NCI-H1092 treated with DMSO at 0.1 percent for 48 hours (cell line): ENCODE results near the gene ZDBF2.
"Not testable (repeated sequence)": the region's sequence is repeated elsewhere in the genome, so short reads cannot be mapped to it uniquely, and the experiment has no call there.

Experiments
- DNase-seq: peaks from one replicate; lab custom pipeline; 2025; lab: John Stamatoyannopoulos, UW

Gene ZDBF2

GRCh38 chr2:206259376-206260187 is 14.9 kb upstream of the ZDBF2 start:
- no peak for DNase-seq

DNA sequence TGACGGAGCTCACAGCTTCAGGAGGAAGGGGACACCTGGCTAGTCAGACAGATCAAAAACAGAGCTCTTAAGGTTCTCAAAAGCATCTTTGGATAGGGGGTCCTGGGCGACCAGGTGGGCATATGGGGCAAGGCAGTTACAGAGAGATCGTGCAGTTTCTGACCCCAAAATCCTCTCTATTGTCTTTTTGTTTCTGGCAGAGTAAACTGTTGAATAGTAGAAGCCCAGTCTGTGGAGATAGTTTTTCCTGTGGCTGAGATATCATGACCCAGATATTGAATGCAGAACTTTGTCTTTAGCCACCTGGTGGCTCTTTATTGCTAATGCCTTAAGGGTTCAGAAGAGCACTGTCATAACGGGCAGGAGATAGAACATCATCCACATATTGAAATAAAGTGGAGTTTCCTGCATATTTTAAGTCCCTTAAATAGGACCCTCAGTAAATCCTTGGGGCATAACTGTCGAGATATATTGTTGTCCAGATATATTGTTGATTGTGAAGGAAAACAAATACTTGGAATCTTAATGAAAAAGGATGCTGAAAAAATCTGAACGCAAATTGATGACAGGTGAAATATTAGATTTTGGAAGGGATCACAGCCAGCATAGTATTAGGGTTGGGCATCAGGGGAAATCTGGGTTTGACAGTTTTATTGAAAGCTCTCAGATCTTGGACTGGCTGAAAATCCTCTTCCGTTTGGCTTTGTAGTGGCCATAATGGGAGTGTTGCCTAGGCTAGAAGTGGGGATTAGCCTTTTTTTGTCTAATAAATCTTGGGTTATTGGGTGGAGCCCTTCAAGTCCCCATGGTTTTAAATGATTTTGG is 14.1 kb upstream of the ZDBF2 start:
- DNase-seq, result no peak

DNA sequence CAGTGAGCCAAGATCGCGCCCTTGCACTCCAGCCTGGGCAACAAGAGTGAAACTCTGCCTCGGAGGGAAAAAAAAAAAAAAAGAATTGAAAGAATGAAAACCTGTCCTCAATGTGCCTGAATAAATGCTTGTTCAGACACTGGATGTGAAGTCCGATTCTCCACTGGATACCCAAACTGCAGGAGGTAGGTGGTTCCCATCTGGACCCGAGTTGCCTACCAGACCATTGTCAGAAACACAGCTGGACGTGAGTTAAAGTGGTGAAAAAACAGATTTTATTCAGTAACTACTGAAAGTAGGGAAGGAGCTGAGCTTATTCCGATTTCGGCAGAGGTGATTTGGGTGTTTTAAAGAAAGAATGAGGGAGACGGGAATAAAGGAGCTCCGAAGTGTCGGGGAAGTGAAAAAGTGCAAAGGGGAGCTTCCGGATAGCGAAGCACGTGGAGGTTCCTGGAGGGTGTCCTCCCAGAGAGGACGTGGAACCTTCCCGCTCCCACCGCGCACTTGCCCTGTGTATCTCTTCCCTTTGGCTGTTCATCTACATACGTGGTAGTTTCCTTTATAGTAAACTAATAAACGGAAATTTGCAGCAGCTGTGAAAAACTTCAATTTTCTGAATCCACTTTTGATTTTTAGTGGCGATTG is 10.4 kb upstream of the ZDBF2 start:
- no peak for DNase-seq

GRCh38 chr2:206266130-206267125 is 8.0 kb upstream of the ZDBF2 start:
- DNase-seq, result no peak

DNA sequence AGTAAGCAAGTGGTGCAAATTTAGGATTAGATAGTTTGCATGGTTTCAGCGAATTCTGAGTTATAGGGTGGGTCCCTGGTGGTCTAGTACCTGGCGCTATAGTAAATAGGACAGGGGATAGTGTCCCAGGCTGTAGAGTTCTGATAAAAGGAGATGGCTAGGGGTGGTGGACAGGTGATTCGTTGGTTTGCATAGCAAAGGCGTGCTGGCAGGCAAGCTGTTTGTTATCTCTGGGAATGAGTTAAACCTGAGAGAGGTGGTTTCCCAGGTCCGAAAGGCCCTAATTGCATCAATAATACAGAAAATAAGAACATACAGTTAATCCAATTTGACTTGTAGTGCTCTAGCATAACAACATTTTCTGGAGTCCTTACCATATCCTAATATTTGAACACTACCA is 6.9 kb upstream of the ZDBF2 start:
- no peak for DNase-seq

GRCh38 chr2:206271065-206271464 is 3.4 kb upstream of the ZDBF2 start:
- no peak for DNase-seq

DNA sequence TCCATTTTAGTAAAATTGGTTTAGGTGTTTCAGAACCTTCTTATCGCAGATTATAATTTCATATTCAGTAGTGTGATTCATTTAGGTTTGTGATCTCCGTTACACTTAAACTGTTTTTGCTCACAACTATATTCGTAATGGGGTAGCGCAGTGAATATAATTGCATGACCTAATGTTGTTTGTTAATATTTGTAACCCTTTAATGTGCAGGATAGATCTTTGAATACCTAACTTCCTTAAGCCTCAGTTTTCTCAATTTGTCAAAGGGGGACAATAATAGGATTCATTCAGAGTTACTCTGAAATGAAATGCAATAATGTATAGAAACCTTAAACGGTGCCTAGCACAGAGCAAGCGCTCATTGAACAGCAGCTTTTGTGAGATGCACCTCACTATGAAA is 558 bp upstream of the ZDBF2 start:
- no peak for DNase-seq

DNA sequence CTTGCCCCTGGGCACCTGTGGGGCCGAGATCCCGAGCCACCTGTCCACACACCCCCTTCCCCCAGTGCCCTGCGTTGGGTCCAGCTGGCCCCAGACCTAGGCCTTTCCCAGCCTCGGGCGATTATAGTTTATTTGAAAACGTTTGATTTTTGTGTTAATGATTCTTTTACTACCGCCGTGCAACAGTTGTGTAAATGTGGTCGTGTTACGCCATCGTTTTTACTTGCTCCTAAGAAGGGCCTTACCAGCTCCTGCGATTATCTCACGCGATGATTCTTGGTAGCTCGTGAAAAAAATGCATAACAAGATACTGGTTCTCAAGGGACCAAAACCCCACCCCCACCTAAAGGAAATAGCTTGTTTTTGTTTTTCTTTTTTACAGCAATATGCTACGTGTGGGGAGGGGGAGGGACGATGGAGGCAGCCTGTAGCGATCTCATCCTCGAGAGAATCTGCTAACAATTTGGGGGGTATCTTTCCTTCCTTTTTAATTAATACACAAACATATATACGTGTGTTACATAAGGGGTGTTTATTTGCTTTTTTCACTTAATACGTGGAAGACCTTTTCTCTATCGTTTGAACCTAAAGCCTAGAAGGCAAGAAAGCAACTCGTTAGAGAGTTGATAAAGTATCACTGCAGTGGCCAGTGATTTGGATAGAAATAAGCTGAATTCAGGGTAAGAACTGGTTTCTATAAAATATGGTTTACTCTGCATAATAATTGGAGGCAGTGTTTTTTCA is 1.0 kb downstream of the ZDBF2 start:
- no peak for DNase-seq

DNA sequence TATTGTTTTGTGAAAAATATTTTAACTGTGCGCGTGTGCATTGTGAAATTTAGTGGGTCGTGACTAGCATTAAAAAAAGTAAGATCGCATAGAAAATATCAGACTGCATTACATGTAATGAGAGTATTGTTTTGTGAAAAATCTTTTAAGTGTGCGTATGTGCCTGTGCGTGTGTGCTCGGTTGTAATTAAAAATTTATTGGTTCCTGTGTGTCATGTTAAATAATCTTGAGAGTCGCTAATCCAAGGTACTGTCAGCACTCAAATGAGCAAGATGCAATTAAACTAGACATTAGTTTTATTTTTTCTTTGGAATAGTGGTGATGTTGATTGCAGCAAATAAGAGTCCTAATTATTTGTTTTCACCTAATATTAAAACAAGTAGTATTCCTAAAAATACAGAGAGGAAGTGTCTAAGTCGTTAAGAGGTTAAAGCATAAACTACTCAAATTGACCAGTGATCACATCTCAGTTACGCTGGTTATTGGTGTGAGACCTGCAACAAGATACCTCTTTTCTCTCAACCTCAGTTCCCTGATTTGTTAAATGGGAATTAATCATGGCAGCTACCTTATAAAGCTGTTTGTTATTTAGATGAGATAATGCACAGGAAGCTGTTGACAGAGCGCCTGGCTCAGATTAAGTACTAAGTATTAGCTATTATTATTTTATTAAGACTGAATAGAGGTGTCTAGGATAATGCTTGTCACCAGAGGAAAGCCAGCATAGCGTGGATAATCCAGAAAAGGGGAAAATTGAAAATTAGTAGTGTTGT is 1.9 kb downstream of the ZDBF2 start:
- DNase-seq, result no peak

- DNase-seq, result no peak
Observed at GRCh38 chr2:206277503-206277902, 3.0 kb downstream of the ZDBF2 start.

DNA sequence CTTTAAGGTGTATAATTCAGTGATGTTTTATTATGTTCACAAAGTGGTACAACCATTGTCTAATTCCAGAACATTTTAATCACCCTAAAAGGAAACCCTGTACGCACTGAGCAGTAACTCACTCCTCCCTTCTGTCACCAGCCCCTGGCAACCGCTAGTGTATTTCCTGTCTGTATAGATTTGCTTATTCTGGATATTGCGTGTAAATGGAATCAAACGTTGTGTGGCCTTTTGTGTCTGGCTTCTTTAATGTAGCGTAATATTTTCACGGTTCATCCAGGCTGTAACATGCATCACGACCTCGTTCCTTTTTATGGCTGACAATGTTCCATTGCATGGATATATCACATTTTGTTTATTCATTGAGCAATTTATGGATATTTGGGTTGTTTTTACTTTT is 8.3 kb downstream of the ZDBF2 start:
- no peak for DNase-seq

GRCh38 chr2:206287197-206287596 is 12.7 kb downstream of the ZDBF2 start:
- DNase-seq, result no peak

DNA sequence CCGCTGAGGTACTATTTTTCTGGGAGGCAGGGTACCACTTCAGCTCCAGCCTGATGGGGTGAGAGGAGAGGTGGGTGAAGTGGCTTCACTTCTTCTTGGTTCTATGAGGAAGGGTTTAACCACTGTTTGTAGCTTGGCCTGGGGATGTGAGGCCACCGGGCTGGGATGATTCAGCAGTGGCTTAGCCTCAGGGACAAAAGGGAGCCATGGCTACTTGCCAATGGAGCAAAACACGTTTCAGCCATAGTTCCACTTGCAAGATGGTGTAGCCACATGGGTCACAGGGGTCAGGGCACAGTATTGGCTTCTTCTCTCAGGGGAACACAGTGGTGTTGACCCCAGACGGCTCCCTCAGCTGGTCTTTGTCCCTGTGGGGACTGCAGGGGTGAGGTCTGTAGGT is 14.9 kb downstream of the ZDBF2 start:
- DNase-seq, result no peak

GRCh38 chr2:206296128-206296527 is 21.7 kb downstream of the ZDBF2 start:
- no peak for DNase-seq

DNA sequence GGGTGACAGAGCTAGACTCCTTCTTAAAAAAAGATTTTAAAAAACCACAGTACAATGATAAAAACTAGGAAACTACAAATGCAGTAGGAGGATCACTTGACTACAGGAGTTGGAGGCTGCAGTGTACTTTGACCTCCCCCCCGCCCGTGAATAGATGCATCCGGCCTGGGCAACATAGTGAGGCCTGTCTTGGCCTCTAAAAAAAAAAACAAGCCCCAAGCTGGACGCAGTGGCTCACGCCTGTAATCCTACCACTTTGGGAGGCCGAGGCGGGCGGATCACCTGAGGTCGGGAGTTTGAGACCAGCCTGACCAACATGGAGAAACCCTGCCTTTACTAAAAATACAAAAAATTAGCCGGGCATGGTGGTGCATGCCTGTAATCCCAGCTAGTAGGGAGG is 25.1 kb downstream of the ZDBF2 start:
- not testable (repeated sequence) for DNase-seq

DNA sequence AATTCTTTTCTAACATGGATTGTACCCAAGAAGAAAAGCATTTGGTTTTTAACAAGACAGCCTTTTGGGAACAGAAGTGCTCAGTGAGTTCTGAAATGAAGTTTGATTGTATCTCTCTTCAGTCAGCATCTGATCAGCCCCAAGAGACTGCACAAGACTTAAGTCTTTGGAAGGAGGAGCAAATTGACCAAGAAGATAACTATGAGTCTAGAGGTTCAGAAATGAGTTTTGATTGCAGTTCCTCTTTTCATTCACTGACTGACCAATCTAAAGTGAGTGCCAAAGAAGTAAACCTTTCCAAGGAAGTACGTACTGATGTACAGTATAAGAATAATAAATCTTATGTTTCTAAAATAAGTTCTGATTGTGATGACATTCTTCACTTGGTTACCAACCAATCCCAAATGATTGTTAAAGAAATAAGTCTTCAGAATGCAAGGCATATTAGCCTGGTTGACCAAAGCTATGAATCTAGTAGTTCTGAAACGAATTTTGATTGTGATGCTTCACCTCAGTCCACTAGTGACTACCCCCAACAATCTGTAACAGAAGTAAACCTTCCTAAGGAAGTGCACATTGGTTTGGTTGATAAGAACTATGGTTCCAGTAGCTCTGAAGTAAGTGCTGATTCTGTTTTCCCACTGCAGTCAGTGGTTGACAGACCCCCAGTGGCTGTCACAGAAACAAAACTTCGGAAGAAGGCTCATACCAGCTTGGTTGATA is 31.2 kb downstream of the ZDBF2 start:
- DNase-seq, result no peak

DNA sequence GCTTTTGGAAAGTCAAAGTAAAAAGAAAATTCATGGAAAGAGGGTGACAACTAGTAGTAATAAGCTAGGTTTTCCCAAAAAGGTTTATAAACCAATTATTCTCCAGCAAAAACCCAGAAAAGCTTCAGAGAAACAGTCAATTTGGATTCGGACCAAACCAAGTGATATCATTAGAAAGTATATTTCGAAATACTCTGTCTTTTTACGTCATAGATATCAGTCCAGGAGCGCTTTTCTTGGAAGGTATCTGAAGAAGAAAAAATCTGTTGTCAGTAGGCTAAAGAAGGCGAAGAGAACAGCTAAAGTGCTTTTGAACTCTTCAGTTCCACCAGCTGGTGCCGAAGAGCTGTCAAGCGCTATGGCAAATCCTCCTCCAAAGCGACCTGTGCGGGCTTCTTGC is 36.6 kb downstream of the ZDBF2 start:
- DNase-seq, result no peak

DNA sequence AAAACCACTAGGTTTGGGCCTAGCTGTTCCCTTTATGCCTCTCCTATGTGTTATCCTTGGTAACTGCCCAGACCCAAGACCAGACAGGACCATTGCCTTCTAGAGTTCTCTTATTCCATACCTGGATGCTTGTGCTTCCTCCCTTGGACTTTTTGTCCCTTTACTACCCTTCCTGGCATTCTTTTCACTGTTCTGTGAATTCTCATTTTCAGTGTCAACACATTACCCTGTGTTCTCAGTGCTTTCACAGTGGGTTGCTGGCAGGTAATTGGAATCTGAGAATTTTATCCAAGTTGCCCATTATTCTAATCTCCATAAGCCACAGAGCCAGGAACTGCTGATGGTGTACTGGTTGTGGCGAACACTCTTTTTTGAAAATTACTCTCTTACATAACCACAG is 41.7 kb downstream of the ZDBF2 start:
- DNase-seq, result no peak

DNA sequence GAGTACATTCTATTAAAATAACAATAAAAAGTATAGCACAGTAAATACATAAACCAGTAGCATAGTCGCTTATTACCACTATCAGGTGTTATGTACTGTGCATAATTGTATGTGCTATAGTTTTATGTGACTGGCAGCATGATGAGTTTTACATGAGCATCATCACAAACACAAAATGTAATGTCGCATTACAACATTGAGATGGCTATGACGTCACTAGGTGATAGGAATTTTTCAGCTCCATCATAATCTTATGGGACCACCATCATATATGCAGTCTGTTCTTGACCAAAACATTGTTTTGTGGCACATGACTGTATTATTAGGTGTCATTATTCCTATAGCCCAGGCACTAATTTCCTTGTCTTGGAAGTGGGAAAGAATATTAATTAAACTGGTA is 48.6 kb downstream of the ZDBF2 start:
- no peak for DNase-seq
